GM12878 (cell line): ENCODE measurements around the gene IL4. TPM values are rescaled to one million over a fixed set of nuclear protein-coding genes. Genes with fewer than 3 reads are reported as not detected.
A peak's percentile ranks its signal among the peaks of the same experiment; 100 is the strongest.

Source experiments
- ATAC-seq: fragments of 200-7000 bp; cut with Tn5 transposase; 3 replicates; pipeline ENCODE4 v1.9.1; 2020; ENCODE audit warnings: mild to moderate bottlenecking, moderate library complexity
- BruUV-seq: library from RNA; stranded (reverse); fragments of 400-500 nt; replicated peaks from 2 replicates; lab custom pipeline; 2021; lab: Mats Ljungman, UMichigan
- CTCF ChIA-PET: fragments of 300-600 bp; sonication (Branson Sonifier 250); formaldehyde crosslinking; extraction: SDS; loops from one replicate; lab custom pipeline; 2021; ENCODE audit warnings: inconsistent platforms; lab: Yijun Ruan, JAX
- POLR2A ChIA-PET: fragments of 350-600 bp; formaldehyde crosslinking; extraction: SDS; loops from one replicate; lab custom pipeline; 2021; ENCODE audit warnings: inconsistent platforms; lab: Charles Lee
- RAD21 ChIA-PET: fragments of 300-600 bp; sonication (Branson Sonifier 250); formaldehyde crosslinking; loops from one replicate; lab custom pipeline; 2023; ENCODE audit warnings: antibody characterized with exemption; ENCODE audit not compliant: unreplicated experiment; lab: Charles Lee
- SMC1A ChIA-PET: fragments of 300-600 bp; sonication (Branson Sonifier 250); formaldehyde crosslinking; loops from one replicate; lab custom pipeline; 2023; ENCODE audit not compliant: unreplicated experiment, uncharacterized antibody; lab: Charles Lee
- DNase-seq: peaks from one replicate; pipeline ENCODE4 v3.0.0-alpha.2; 2011; ENCODE audit warnings: low read depth, low spot score
- FAIRE-seq: peaks from 3 replicates; lab custom pipeline; 2011; peaks lifted over from hg19 to GRCh38; lab: Jason Lieb, UNC
- H2AFZ ChIP-seq: 2 replicates; pipeline ENCODE4 v1.6.0; 2011; ENCODE audit warnings: low read depth, low read length, control low read depth; ENCODE audit not compliant: control insufficient read depth
- H3K27ac ChIP-seq: 2 replicates; pipeline ENCODE4 v1.5.1; 2011; ENCODE audit warnings: control low read depth; ENCODE audit not compliant: control insufficient read depth, insufficient read depth
- H3K27me3 ChIP-seq, 2 experiments: replicated peaks in 1 of 2; 2 replicates each; pipeline versions ENCODE4 v1.6.0 to v1.6.1; 2011; ENCODE audit warnings: low read length in 1 of 2; ENCODE audit not compliant: control insufficient read depth in 2 of 2, insufficient read depth in 2 of 2
- H3K36me3 ChIP-seq, 2 experiments: 2 replicates each; pipeline ENCODE4 v1.5.1; 2011; ENCODE audit warnings: low read length in 1 of 2; ENCODE audit not compliant: control insufficient read depth in 2 of 2, insufficient read depth in 2 of 2
- H3K4me1 ChIP-seq: 2 replicates; pipeline ENCODE4 v1.6.1; 2011; ENCODE audit warnings: mild to moderate bottlenecking, low read length, moderate library complexity, mixed read lengths; ENCODE audit not compliant: control insufficient read depth, insufficient read depth
- H3K4me2 ChIP-seq: 2 replicates; pipeline ENCODE4 v1.6.0; 2011; ENCODE audit warnings: control low read depth; ENCODE audit not compliant: control insufficient read depth, insufficient read depth
- H3K4me3 ChIP-seq: fragments of 200-600 bp; sonication (generic); 2 replicates; pipeline ENCODE4 v1.5.1; 2016
- H3K79me2 ChIP-seq: 2 replicates; pipeline ENCODE4 v1.6.0; 2011; ENCODE audit warnings: low read length; ENCODE audit not compliant: control insufficient read depth, insufficient read depth
- H3K9ac ChIP-seq: 2 replicates; pipeline ENCODE4 v1.8.0; 2011; ENCODE audit warnings: low read length, control low read depth, mixed read lengths; ENCODE audit not compliant: control insufficient read depth, insufficient read depth
- H3K9me3 ChIP-seq: replicated peaks from 3 replicates; pipeline ENCODE4 v1.5.1; 2011; ENCODE audit warnings: mild to moderate bottlenecking, low read length; ENCODE audit not compliant: control insufficient read depth, insufficient read depth
- H4K20me1 ChIP-seq: 2 replicates; pipeline ENCODE4 v1.6.0; 2011; ENCODE audit not compliant: control insufficient read depth, insufficient read depth
- E2F4 ChIP-seq: IDR thresholded peaks from 2 replicates; pipeline ENCODE4 v1.6.1; 2012; ENCODE audit warnings: low read depth, low read length, improper control_type of control experiment
- E4F1 ChIP-seq: fragments of 450-650 bp; IDR thresholded peaks from 2 replicates; pipeline ENCODE4 v1.6.1; 2018; ENCODE audit warnings: borderline replicate concordance, mild to moderate bottlenecking; ENCODE audit not compliant: partially characterized antibody
- HDAC6 ChIP-seq: fragments of 200-600 bp; sonication (generic); IDR thresholded peaks from one replicate; pipeline ENCODE4 v1.8.0; 2017; ENCODE audit warnings: antibody characterized with exemption; ENCODE audit not compliant: unreplicated experiment
- HSF1 ChIP-seq: fragments of 150-350 bp; IDR thresholded peaks from 2 replicates; pipeline ENCODE4 v1.6.1; 2014; ENCODE audit warnings: mild to moderate bottlenecking, low read depth, low read length
- MXI1 ChIP-seq: fragments of 150-350 bp; IDR thresholded peaks from 2 replicates; pipeline ENCODE4 v1.6.1; 2011; ENCODE audit warnings: low read depth, mild to moderate bottlenecking, inconsistent platforms, low read length, improper control_type of control experiment
- POU2F2 ChIP-seq: IDR thresholded peaks from 3 replicates; pipeline ENCODE4 v1.6.1; 2011; ENCODE audit warnings: low read depth, mild to moderate bottlenecking, low read length, borderline replicate concordance
- RELB ChIP-seq: fragments of 450-650 bp; IDR thresholded peaks from 2 replicates; pipeline ENCODE4 v1.6.1; 2017; ENCODE audit warnings: low read depth, mild to moderate bottlenecking, moderate library complexity
- SMAD1 ChIP-seq: fragments of 450-650 bp; IDR thresholded peaks from 2 replicates; pipeline ENCODE4 v1.6.1; 2018; ENCODE audit warnings: mild to moderate bottlenecking, low read depth; ENCODE audit not compliant: partially characterized antibody
- SMAD5 ChIP-seq: IDR thresholded peaks from 2 replicates; pipeline ENCODE4 v1.6.1; 2016; ENCODE audit warnings: antibody characterized with exemption, low read depth
- SP1 ChIP-seq: IDR thresholded peaks from one replicate; pipeline ENCODE4 v1.6.1; 2011; ENCODE audit warnings: low read depth, low read length
- WRNIP1 ChIP-seq: IDR thresholded peaks from 2 replicates; pipeline ENCODE4 v1.6.1; 2011; ENCODE audit warnings: low read depth, low read length, improper control_type of control experiment, borderline replicate concordance
- ZBED1 ChIP-seq: IDR thresholded peaks from 2 replicates; pipeline ENCODE4 v1.6.1; 2016; ENCODE audit warnings: borderline replicate concordance
- ZZZ3 ChIP-seq: IDR thresholded peaks from 2 replicates; pipeline ENCODE4 v1.6.1; 2011; ENCODE audit warnings: low read depth; ENCODE audit not compliant: control insufficient read depth, insufficient read length
- WGBS: methylation state at CpG from one replicate; pipeline ENCODE4 v1.1.6; 2016; ENCODE audit warnings: low lambda C conversion rate; ENCODE audit not compliant: insufficient replicate concordance, insufficient coverage; ENCODE audit errors: missing lambda C conversion rate; 5-methylcytosine and 5-hydroxymethylcytosine counted together
- in situ Hi-C: fragments of 300-500 bp; cut with MboI; formaldehyde crosslinking; loops from 9 replicates; pipeline ENCODE4 v1.14.3; 2018; ENCODE audit warnings: mixed read lengths
- intact Hi-C: fragments of 100-400 bp; cut with micrococcal nuclease; formaldehyde crosslinking; loops from one replicate; pipeline ENCODE4 v1.14.2; 2022; ENCODE audit not compliant: unreplicated experiment
- polyA plus RNA-seq, 11 experiments: library from polyadenylated mRNA; depleted of rRNA in 4 of 11; unstranded in 6 of 11; stranded (reverse) in 5 of 11; fragments of >200 nt; fragmentation: Nextera tagmentation in 4 of 11; fragmentation: Illumina TruSeq in 1 of 11; extraction: Ambion mirVana in 4 of 11; extraction: Trizol in 1 of 11; gene quantifications; 1 replicate in 1 of 11; 2 replicates in 10 of 11; pipeline versions ENCODE4 v1.2.1 to v1.2.3, GENCODE V29; 2011 to 2016; ENCODE audit warnings: inconsistent platforms in 2 of 11, missing spikeins in 2 of 11, low read depth in 1 of 11
- total RNA-seq, 4 experiments: library from RNA; depleted of rRNA in 3 of 4; stranded (reverse); fragments of >200 nt in 3 of 4; fragmentation: Illumina TruSeq in 1 of 4; extraction: Trizol in 1 of 4; gene quantifications; 2 replicates each; pipeline versions ENCODE4 v1.2.1 to v1.2.3, GENCODE V29; 2013 to 2021
- TF ChIP-seq, protein P1 (sequence below): IDR thresholded peaks from 2 replicates; pipeline ENCODE4 v1.6.1; 2012; ENCODE audit warnings: low read length, inconsistent platforms

Gene IL4
- total and polyA plus RNA-seq, 10 of the 15 experiments (the other 5 are each of a cell fraction or from before 2014, with no cell fraction given), result 0.20 to 0.80 (median 0.50) TPM; not detected in 7

GRCh38 chr5:132641841-132642240, 31.9 kb upstream of the IL4 start:
- no peak for ATAC-seq
- Histone ChIP-seq H3K9me3 (no peaks in the 10 kb centered on the region; the same call in 2 of the 3 replicates), H3K79me2 (no peaks in the 10 kb centered on the region), H3K4me1 (peaks cover 41% of the 10 kb centered on the region), H3K4me3 (no peak overlapping the region), H2AFZ (no peak overlapping the region), H3K4me2 (no peak overlapping the region), H3K9ac (no peak overlapping the region), H3K27ac (peak overlapping the region; percentile 34; the same call in 1 of the 2 replicates), H4K20me1 (no peaks in the 10 kb centered on the region), H3K36me3 (peaks cover 18 to 35% of the 10 kb centered on the region in 2 experiments), H3K27me3 (no peaks in the 10 kb centered on the region)
- intact Hi-C loops, result loop anchor here (2.0 kb wide), 1 partner anchor 19 kb away; no protein-coding TSS in a partner anchor
- SMC1A ChIA-PET, result interaction anchor here (0.8 to 7.8 kb wide), 18 partner anchors 8 to 176 kb away, joined by 3 to 119 read pairs (median 5); partner anchors contain the start of genes CCNI2, IL13, IL4 and KIF3A
- in situ Hi-C loops, result no loop called here
- WGBS, result 97% methylated on average over 3 of the region's 3 CpGs
- RAD21 ChIA-PET, result interaction anchor here (1.1 to 5.7 kb wide), 13 partner anchors 11 to 227 kb away, joined by 3 to 113 read pairs (median 6); partner anchors contain the start of genes IL13 and IL4
- no peak for FAIRE-seq
- no TSS peak for BruUV-seq
- POLR2A ChIA-PET, result interaction anchor here (1.3 to 6.3 kb wide), 5 partner anchors 12 to 47 kb away, joined by 3 to 53 read pairs (median 17); partner anchors contain the start of gene IL13
- TF ChIP-seq POU2F2, result no peak
- no peak for TF ChIP-seq SMAD5
- TF ChIP-seq E2F4, result no peak
- TF ChIP-seq HDAC6, result no peak
- no peak for TF ChIP-seq SP1
- TF ChIP-seq, protein P1, sequence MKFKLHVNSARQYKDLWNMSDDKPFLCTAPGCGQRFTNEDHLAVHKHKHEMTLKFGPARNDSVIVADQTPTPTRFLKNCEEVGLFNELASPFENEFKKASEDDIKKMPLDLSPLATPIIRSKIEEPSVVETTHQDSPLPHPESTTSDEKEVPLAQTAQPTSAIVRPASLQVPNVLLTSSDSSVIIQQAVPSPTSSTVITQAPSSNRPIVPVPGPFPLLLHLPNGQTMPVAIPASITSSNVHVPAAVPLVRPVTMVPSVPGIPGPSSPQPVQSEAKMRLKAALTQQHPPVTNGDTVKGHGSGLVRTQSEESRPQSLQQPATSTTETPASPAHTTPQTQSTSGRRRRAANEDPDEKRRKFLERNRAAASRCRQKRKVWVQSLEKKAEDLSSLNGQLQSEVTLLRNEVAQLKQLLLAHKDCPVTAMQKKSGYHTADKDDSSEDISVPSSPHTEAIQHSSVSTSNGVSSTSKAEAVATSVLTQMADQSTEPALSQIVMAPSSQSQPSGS, result no peak
- TF ChIP-seq RELB, result no peak
- no peak for TF ChIP-seq ZBED1
- no peak for TF ChIP-seq HSF1
- no peak for TF ChIP-seq ZZZ3
- TF ChIP-seq MXI1, result no peak
- TF ChIP-seq E4F1, result no peak
- no peak for TF ChIP-seq SMAD1
- no peak for TF ChIP-seq WRNIP1
- CTCF ChIA-PET, result interaction anchor here (0.8 to 4.8 kb wide), 8 partner anchors 11 to 178 kb away, joined by 3 to 28 read pairs (median 8); partner anchors contain the start of gene IL13
- DNase-seq, result no peak
